SJCRH30 (cell line): ENCODE results near the gene ACTR3C. TPM values are rescaled to one million over a fixed set of nuclear protein-coding genes. Genes with fewer than 3 reads are reported as not detected.
"Not testable (repeated sequence)": the region's sequence is repeated elsewhere in the genome, so short reads cannot be mapped to it uniquely, and the experiment has no call there.

Experiments used
- DNase-seq, 2 experiments: peaks; one replicate each; pipeline ENCODE4 v3.0.0-alpha.2; 2015 to 2020
- H3K27ac ChIP-seq: fragments of 250-450 bp; sonication (Bioruptor Pico); 2 replicates; pipeline ENCODE4 v1.5.1; 2020; ENCODE audit warnings: mild to moderate bottlenecking, moderate library complexity
- H3K27me3 ChIP-seq: fragments of 250-450 bp; sonication (Bioruptor Pico); 2 replicates; pipeline ENCODE4 v1.5.1; 2020; ENCODE audit warnings: mild to moderate bottlenecking, moderate library complexity
- H3K36me3 ChIP-seq: fragments of 250-450 bp; sonication (Bioruptor Pico); 2 replicates; pipeline ENCODE4 v1.5.1; 2020; ENCODE audit warnings: mild to moderate bottlenecking, moderate library complexity
- H3K4me1 ChIP-seq: fragments of 250-450 bp; sonication (Bioruptor Pico); 2 replicates; pipeline ENCODE4 v1.5.1; 2020; ENCODE audit warnings: mild to moderate bottlenecking, moderate library complexity
- H3K4me3 ChIP-seq: fragments of 250-450 bp; sonication (Bioruptor Pico); 2 replicates; pipeline ENCODE4 v1.5.1; 2020; ENCODE audit warnings: mild to moderate bottlenecking, moderate library complexity
- H3K9me3 ChIP-seq: fragments of 250-450 bp; sonication (Bioruptor Pico); replicated peaks from 2 replicates; pipeline ENCODE4 v1.5.1; 2020; ENCODE audit warnings: mild to moderate bottlenecking, moderate library complexity
- total RNA-seq: library from RNA; depleted of rRNA; stranded (reverse); fragments of >200 nt; shearing (Covaris generic); gene quantifications from 2 replicates; pipeline ENCODE4 v1.2.3, GENCODE V29; 2014

ACTR3C gene
- total RNA-seq, 1 experiment from 2014 or later: 4.6 TPM

GRCh38 chr7:150271898-150272297 lies 51.4 kb downstream of the ACTR3C start:
- H3K27ac ChIP-seq: not testable (repeated sequence)

DNA sequence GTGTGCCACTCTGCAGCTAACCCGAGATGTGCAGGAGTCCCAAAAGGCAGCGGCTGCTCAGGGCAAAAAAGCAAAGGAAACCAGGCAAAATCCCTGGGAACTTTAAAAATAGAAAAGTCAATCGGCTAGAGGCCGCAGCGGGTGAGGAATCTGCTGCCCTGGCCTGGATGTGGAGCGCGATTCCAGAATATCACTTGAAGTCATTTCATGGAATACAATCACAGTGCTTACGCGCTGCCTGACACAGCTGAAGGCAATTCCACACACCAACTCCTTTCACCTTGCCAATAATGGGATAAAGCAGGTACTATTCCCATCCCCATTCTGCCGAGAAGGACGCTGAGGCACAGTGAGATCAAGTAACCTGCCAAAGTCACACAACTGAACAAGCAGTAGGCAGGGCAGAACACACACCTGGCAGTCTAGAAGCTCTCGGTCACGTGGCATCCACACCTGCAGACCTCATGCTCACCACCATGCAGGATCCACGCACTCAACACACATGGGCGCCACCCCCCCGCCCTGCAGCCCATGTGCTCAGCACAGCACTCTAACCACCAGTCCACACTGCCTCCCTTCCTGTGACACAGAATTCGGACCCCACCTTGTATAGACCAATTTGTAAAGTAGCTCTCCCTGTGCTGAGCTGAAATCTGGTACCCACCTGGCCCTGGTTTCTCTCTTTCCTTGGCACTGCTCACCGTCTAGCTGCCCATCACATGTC lies 53.1 kb downstream of the ACTR3C start:
- not testable (repeated sequence) for H3K27me3 ChIP-seq, H3K4me1 ChIP-seq, H3K4me3 ChIP-seq, H3K27ac ChIP-seq, DNase-seq, H3K36me3 ChIP-seq, H3K9me3 ChIP-seq

More at GRCh38 chr7:150271898-150272297, 51.4 kb downstream of the ACTR3C start:
- DNase-seq, H3K4me3 ChIP-seq, H3K27me3 ChIP-seq, H3K4me1 ChIP-seq, H3K36me3 ChIP-seq, H3K9me3 ChIP-seq: not testable (repeated sequence)

GRCh38 chr7:150268798-150269197 lies 54.5 kb downstream of the ACTR3C start:
- H3K27ac ChIP-seq, DNase-seq, H3K4me3 ChIP-seq, H3K36me3 ChIP-seq, H3K27me3 ChIP-seq, H3K9me3 ChIP-seq, H3K4me1 ChIP-seq: not testable (repeated sequence)

DNA sequence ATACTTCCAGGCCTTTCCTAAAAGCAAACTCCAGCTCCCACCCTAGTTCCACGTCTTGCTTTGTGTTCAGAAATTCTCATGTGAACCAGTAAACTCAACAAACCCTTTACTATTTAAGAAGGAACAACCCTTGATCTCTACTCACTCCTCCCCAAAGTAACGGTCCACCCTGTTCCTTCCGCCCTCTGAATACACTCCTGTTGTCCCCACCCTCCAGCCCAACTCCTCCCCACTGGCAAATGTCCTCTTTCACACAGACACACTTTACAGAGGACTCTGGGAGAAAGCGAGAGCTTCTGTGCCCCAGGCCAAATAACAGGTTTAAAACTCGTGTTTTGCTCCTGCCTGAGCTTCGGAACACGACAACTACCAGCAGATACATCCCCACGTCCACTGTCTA lies 55.1 kb downstream of the ACTR3C start:
- not testable (repeated sequence) for H3K27me3 ChIP-seq, H3K27ac ChIP-seq, H3K4me3 ChIP-seq, H3K9me3 ChIP-seq, H3K4me1 ChIP-seq, H3K36me3 ChIP-seq, DNase-seq

- not testable (repeated sequence) for H3K27me3 ChIP-seq, H3K27ac ChIP-seq, H3K9me3 ChIP-seq, H3K4me1 ChIP-seq, H3K36me3 ChIP-seq, DNase-seq, H3K4me3 ChIP-seq
These were observed 56.2 kb downstream of the ACTR3C start for GRCh38 chr7:150266953-150267665.

- not testable (repeated sequence) for H3K4me3 ChIP-seq, H3K36me3 ChIP-seq, H3K4me1 ChIP-seq, H3K27me3 ChIP-seq, H3K9me3 ChIP-seq, H3K27ac ChIP-seq, DNase-seq
These were observed 60.7 kb downstream of the ACTR3C start for GRCh38 chr7:150262656-150263055.

- H3K4me3 ChIP-seq, H3K9me3 ChIP-seq, H3K27me3 ChIP-seq, DNase-seq, H3K36me3 ChIP-seq, H3K4me1 ChIP-seq, H3K27ac ChIP-seq: not testable (repeated sequence)
These were observed 75.6 kb downstream of the ACTR3C start for GRCh38 chr7:150247745-150248144.

DNA sequence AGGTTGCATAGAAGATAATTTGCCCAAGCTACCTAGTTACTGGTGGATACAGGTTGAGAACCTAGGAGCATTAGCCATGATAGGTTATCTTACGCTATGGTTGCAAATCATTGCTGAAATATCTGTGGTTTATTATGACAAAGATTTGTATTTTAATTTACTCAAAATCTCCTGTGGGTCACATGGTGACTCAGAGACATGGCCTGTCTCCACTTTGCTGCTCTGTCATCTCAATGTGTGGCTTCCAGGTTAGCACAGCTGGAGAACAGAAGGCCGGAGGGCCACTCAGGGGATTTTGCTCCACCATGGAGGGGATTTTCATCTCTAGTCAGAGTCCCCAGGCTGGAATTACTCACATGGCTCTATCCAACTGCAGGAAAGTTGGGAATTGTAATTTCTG lies 78.1 kb downstream of the ACTR3C start:
- not testable (repeated sequence) for H3K27me3 ChIP-seq, H3K27ac ChIP-seq, H3K4me1 ChIP-seq, H3K4me3 ChIP-seq, H3K9me3 ChIP-seq, H3K36me3 ChIP-seq, DNase-seq

GRCh38 chr7:150242935-150243334 lies 80.4 kb downstream of the ACTR3C start:
- H3K4me1 ChIP-seq, H3K36me3 ChIP-seq, H3K9me3 ChIP-seq, DNase-seq, H3K27me3 ChIP-seq, H3K4me3 ChIP-seq, H3K27ac ChIP-seq: not testable (repeated sequence)

- H3K27ac ChIP-seq, H3K4me1 ChIP-seq, H3K4me3 ChIP-seq, H3K36me3 ChIP-seq, H3K27me3 ChIP-seq, DNase-seq, H3K9me3 ChIP-seq: not testable (repeated sequence)
These were observed 97.9 kb downstream of the ACTR3C start for GRCh38 chr7:150225444-150225843.

DNA sequence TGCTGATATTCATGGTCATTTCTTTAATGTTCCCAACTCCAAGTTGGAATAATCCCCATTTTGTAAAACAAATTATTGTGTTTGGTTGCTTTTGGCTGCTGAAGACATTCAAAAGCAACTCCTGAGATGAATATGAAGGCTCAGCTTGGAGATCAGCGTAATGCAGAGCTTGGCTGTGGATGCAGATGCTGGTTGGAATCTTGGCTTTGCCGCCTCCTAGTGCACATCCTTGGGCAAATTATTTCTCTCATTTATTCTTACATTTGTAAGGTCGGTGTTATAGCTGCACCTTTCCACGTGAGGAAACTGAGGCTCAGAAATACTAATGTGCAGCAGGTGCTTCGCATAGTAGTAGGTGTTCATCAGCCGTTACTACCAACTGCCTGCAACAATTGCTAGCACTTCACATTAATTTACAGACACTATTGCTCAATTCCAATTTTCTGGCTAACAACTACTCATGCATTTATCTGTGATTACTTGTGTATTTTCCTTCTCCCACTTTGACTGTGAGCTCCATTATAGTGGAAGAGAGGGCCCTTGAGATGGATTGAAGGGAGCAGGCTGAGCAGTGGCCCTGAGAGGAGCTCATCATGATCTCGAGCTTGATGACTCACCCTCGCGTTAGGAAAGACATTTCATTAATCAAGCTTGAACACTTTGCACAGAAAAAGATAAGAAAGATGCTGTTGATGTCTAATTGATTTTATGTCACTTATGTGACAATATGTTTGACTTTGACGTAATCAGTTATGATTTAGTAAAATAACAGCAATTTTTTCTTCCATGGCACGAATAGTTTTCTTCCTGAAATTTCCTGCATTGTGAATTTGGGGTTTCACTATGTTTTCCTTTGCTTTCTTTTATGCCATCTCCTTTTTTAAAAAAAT lies 101.0 kb downstream of the ACTR3C start:
- not testable (repeated sequence) for H3K36me3 ChIP-seq, H3K4me1 ChIP-seq, H3K27me3 ChIP-seq, H3K27ac ChIP-seq, H3K9me3 ChIP-seq, H3K4me3 ChIP-seq, DNase-seq

GRCh38 chr7:150220673-150221181 lies 102.6 kb downstream of the ACTR3C start:
- not testable (repeated sequence) for H3K27me3 ChIP-seq, H3K9me3 ChIP-seq, DNase-seq, H3K4me1 ChIP-seq, H3K4me3 ChIP-seq, H3K27ac ChIP-seq, H3K36me3 ChIP-seq

GRCh38 chr7:150219941-150220658 lies 103.2 kb downstream of the ACTR3C start:
- not testable (repeated sequence) for H3K27ac ChIP-seq, H3K4me3 ChIP-seq, H3K27me3 ChIP-seq, H3K4me1 ChIP-seq, H3K9me3 ChIP-seq, H3K36me3 ChIP-seq, DNase-seq

DNA sequence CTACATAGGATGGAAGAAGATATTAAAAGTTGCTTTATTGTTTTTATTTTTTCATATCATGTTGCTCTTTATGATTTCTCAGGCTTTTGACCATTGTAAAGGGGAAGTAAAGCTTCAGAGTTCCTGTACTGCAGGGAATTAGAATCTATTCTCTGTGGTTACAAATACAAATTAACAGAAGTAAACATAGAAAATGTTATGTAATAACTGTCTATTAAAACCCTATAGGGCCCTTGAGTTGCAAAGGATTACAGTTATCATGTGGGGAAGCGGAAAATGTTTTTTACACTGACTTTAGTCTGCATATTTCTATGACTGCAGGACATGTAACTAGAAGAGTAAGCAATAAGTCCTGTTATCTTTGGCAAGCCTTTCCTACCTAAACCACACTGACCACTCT lies 116.5 kb downstream of the ACTR3C start:
- H3K36me3 ChIP-seq, DNase-seq, H3K4me3 ChIP-seq, H3K27me3 ChIP-seq, H3K4me1 ChIP-seq, H3K27ac ChIP-seq, H3K9me3 ChIP-seq: not testable (repeated sequence)
